HUES64 (cell line): ENCODE results near the gene ZNF358.
A peak's percentile ranks its signal among the peaks of the same experiment; 100 is the strongest.

Experiments
- H3K27ac ChIP-seq: 2 replicates; pipeline ENCODE4 v1.7.0; 2013; ENCODE audit warnings: low read depth, low read length, inconsistent platforms
- H3K27me3 ChIP-seq: 2 replicates; pipeline ENCODE4 v1.6.1; 2013; ENCODE audit warnings: mild to moderate bottlenecking, low read length; ENCODE audit not compliant: insufficient read depth
- H3K36me3 ChIP-seq: 2 replicates; pipeline ENCODE4 v1.6.1; 2013; ENCODE audit warnings: mild to moderate bottlenecking, low read length; ENCODE audit not compliant: insufficient read depth
- H3K4me1 ChIP-seq: 2 replicates; pipeline ENCODE4 v1.6.1; 2013; ENCODE audit warnings: mild to moderate bottlenecking, low read length, moderate library complexity; ENCODE audit not compliant: insufficient read depth
- H3K4me3 ChIP-seq: 2 replicates; pipeline ENCODE4 v1.5.1; 2013; ENCODE audit warnings: mild to moderate bottlenecking, low read length, moderate library complexity
- H3K9ac ChIP-seq: 2 replicates; pipeline ENCODE4 v1.6.1; 2013; ENCODE audit warnings: mild to moderate bottlenecking, low read depth, low read length
- H3K9me3 ChIP-seq: 2 replicates; pipeline ENCODE4 v1.6.1; 2013; ENCODE audit warnings: low read depth, low read length; ENCODE audit not compliant: insufficient read depth
- WGBS: fragments of 150-250, 120-280 bp; methylation state at CpG from one replicate; pipeline ENCODE4 v1.1.7; 2013; ENCODE audit warnings: missing lambda C conversion rate; 5-methylcytosine and 5-hydroxymethylcytosine counted together

ZNF358 gene

DNA sequence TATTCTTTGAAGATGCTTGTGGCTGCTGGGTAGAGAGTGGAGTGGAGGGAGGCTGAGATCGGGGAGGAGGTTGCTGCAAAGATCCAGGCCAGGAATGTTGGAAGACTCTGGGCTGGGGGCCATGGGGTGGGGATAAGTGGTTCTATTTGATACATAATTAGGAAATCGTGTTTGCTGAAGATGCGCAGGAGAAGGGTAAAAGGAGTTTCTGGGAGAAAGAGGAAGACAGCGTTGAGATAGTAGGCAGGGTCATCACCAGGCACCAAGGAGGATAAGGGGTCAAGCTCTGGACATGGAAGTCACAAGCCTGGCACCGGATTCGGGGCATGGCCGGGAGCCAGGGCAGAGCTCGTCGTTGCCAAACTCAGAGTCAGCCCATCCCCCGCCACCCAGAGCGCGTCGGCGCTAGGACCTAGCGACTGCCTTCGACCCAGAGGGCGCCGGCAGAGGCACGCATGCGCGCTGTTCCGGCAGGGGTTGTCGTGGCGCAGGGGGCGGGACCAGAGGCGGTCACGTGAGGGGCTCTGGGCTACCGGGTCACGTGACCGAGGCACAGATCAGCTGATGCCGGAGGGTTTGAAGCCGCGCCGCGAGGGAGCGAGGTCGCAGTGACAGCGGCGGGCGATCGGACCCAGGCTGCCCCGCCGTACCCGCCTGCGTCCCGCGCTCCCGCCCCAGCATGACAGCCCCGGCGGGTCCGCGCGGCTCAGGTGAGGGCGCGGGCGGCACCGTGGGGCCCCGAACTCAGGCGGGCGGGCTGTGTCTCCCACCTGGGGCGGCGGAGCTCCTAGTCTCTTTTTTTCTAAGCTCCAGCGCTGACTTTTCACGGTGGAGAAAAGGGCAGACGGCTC lies 6.4 kb downstream of the ZNF358 start, which contains the start of gene MCOLN1:
Gene MCOLN1 (plus strand): TSS at position 553 of the 851 bp plus-strand sequence. CDS start 127 bp downstream, at position 680.
- H3K27ac ChIP-seq, result no peak within 1 kb of the TSS
- peak within 1 kb of the TSS; percentile 52 for H3K9ac ChIP-seq
- WGBS, result under 1% methylated on average over 65 of the region's 65 CpGs
- peak within 1 kb of the TSS; percentile 69 for H3K4me3 ChIP-seq
- H3K9me3 ChIP-seq, result no peaks in the 10 kb centered on the region
- H3K27me3 ChIP-seq, result no peaks in the 10 kb centered on the region
- 0 out of 2 replicates have a peak, but pooled peaks cover 4% of the 10 kb centered on the region for H3K4me1 ChIP-seq
- peaks cover 18% of the 10 kb centered on the region; the same call in 1 of the 2 replicates for H3K36me3 ChIP-seq

DNA sequence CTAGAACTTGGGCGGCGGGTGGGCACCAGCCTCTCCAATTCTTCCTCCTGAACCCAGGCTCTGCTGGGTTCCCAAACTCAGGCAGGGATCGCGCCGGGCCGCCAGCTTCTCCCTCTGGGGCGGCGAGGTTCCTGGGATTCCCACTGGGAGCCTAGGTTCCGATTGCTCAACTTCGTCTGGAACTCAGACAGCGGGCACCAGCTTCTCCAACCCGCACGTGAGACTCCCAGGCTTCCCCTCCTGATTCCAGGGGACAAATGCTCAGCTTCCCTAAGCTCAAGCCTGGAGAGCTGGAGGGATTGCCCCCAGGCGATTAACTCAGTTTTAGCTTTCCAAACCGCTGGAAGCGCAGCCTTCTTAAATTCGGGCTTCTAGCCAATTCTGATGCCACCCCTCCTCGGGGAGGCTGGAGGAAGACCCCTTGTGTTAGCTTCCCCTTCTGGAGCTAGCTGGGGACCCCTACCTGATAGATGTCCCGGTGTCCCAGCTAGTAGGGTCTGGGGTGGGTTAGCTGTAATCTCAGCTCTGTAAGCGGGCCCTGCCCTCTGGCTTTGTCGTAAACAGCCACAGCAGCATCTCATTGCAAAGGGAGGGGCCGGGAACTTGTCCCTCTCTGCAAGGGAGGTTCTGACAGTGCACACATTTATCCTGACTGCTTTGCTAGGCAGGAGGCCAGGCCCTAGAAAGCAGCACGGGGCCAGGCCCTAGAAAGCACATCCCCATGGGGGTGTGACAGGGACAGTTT lies 7.2 kb downstream of the ZNF358 start:
- Histone ChIP-seq H3K27me3 (no peaks in the 10 kb centered on the region), H3K4me1 (0 out of 2 replicates have a peak, but pooled peaks cover 4% of the 10 kb centered on the region), H3K9ac (peak overlapping the region; percentile 52), H3K36me3 (peaks cover 18% of the 10 kb centered on the region; the same call in 1 of the 2 replicates), H3K4me3 (peak overlapping the region; percentile 69), H3K9me3 (no peaks in the 10 kb centered on the region), H3K27ac (no peak overlapping the region)
- 14% methylated on average over 23 of the region's 23 CpGs for WGBS

DNA sequence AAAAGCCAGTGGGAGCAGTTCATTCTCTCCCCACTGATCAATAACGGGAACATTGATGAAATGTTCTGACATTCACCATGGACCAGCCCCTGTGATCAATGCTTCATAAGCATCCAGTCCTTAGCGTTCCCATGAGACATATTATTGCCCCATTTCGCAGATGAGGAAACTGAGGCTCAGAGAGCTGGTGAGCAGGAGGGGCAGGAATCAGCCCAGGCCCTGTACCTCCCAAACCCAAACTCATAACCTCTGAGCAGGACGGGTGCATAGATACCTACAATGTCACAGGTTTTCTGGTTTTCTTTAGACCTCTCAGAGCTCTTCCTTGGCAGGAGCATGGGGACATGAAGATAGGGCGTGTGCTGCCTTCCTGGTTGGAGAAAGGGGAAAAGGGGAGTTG lies 8.6 kb downstream of the ZNF358 start:
- Histone ChIP-seq H3K27me3 (no peaks in the 10 kb centered on the region), H3K9ac (no peak overlapping the region), H3K4me3 (no peak overlapping the region), H3K4me1 (0 out of 2 replicates have a peak, but pooled peaks cover 4% of the 10 kb centered on the region), H3K9me3 (no peaks in the 10 kb centered on the region), H3K36me3 (peaks cover 15% of the 10 kb centered on the region; the same call in 1 of the 2 replicates), H3K27ac (no peak overlapping the region)
- WGBS, result 92% methylated on average over 4 of the region's 5 CpGs

DNA sequence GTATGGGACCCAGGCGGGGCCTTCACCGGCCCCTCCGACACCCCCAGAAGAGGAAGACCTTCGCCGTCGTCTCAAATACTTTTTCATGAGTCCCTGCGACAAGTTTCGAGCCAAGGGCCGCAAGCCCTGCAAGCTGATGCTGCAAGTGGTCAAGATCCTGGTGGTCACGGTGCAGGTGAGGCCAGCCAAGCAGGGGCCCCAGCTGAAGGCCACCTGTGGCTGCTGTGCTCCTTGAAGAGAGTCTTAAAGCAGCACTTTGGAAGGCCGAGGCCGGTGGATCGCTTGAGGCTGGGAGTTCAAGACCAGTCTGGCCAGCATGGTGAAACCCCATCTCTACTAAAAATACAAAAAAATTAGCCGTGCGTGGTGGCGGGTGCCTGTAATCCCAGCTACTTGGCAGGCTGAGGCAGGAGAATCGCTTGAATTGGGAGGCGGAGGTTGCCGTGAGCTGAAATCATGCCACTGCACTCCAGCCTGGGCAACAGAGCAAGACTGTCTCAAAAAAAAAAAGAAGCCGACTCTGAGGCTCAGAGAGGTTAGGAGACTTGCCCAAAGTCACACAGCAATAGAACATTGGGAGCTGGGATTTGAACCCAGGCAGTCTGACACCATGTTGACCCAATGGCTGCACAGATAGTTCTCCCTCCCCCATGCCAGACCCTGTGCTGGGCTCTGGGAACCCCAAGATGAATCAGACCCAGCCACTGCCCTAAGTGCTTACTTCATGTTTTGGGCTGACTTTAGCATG lies 9.3 kb downstream of the ZNF358 start:
- no peak overlapping the region for H3K27ac ChIP-seq
- H3K27me3 ChIP-seq, result no peaks in the 10 kb centered on the region
- peaks cover 12% of the 10 kb centered on the region; the same call in 1 of the 2 replicates for H3K36me3 ChIP-seq
- H3K4me3 ChIP-seq, result no peak overlapping the region
- H3K9me3 ChIP-seq, result no peaks in the 10 kb centered on the region
- 0 out of 2 replicates have a peak, but pooled peaks cover 4% of the 10 kb centered on the region for H3K4me1 ChIP-seq
- WGBS, result 96% methylated on average over 20 of the region's 20 CpGs
- H3K9ac ChIP-seq, result no peak overlapping the region

DNA sequence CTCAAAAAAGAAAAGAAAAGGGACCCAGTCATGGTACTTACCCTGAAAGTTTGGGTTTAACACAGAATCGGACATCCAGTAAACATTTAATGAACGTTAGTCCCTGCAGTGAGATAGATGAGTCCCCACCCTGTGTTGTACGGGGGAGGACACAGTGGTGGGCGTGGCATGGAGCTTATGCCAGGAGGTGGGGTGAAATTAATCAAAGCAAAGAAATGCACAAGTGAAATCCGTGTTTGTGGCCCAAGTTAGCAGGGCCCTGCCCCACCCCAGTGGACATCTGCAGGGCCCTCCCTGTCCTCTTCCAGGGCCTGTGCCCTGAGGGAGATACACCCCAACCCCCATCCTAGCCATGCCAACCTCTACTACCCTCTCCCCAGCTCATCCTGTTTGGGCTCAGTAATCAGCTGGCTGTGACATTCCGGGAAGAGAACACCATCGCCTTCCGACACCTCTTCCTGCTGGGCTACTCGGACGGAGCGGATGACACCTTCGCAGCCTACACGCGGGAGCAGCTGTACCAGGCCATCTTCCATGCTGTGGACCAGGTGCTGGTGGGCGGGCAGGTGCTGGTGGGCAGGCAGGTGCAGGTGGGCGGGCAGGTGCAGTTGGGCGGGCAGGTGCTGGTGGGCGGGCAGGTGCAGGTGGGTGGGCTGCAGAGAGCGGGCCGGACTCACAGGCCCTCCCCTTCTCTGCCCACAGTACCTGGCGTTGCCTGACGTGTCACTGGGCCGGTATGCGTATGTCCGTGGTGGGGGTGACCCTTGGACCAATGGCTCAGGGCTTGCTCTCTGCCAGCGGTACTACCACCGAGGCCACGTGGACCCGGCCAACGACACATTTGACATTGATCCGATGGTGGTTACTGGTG lies 10.4 kb downstream of the ZNF358 start:
- H3K27me3 ChIP-seq, result no peaks in the 10 kb centered on the region
- no peak overlapping the region for H3K9ac ChIP-seq
- no peak overlapping the region for H3K27ac ChIP-seq
- WGBS, result 95% methylated on average over 31 of the region's 31 CpGs
- peaks cover 12% of the 10 kb centered on the region; the same call in 1 of the 2 replicates for H3K36me3 ChIP-seq
- H3K4me1 ChIP-seq, result 0 out of 2 replicates have a peak, but pooled peaks cover 4% of the 10 kb centered on the region
- H3K4me3 ChIP-seq, result no peak overlapping the region
- H3K9me3 ChIP-seq, result no peaks in the 10 kb centered on the region

DNA sequence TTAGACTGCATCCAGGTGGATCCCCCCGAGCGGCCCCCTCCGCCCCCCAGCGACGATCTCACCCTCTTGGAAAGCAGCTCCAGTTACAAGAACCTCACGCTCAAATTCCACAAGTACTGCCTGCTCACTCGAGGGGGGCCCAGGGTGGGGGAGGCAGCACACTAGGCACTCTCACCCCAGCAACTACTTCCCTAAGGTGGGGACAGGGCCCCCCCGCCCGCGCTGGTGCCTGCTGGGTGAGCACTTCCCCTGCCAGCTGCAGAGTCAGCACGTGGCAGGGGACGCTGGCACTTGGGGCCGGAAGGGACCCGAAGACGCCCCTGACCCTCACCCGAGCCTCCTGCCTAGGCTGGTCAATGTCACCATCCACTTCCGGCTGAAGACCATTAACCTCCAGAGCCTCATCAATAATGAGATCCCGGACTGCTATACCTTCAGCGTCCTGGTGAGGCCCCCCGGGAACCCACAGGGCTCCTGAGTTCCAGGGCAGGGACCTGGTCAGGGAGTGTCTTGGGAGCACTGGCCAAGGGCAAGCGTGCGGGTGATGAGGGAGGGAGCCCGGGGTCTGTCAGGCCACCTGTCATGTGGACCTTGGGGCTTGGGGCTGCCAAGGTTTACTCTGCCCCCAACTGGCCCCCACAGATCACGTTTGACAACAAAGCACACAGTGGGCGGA lies 11.8 kb downstream of the ZNF358 start:
- 93% methylated on average over 25 of the region's 25 CpGs for WGBS
- H3K9me3 ChIP-seq, result no peaks in the 10 kb centered on the region
- H3K4me1 ChIP-seq, result 0 out of 2 replicates have a peak, but pooled peaks cover 4% of the 10 kb centered on the region
- H3K9ac ChIP-seq, result no peak overlapping the region
- no peaks in the 10 kb centered on the region for H3K27me3 ChIP-seq
- no peak overlapping the region for H3K27ac ChIP-seq
- no peak overlapping the region for H3K4me3 ChIP-seq
- peaks cover 15% of the 10 kb centered on the region; the same call in 1 of the 2 replicates for H3K36me3 ChIP-seq

DNA sequence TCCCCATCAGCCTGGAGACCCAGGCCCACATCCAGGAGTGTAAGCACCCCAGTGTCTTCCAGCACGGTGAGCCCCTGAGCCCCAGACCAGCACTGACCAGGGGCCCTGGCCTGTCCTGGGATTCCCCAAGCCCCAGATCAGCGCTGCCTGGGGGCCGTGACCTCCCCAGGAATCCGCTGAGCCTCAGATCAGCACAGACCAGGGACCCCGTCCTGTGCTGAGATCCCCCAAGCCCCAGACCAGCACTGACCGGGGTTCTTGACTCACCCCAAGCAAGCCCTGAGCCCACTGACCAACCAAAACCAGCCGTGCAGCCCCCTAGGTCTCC lies 12.3 kb downstream of the ZNF358 start:
- WGBS, result 95% methylated on average over 7 of the region's 7 CpGs
- peaks cover 15% of the 10 kb centered on the region; the same call in 1 of the 2 replicates for H3K36me3 ChIP-seq
- no peaks in the 10 kb centered on the region for H3K9me3 ChIP-seq
- no peak overlapping the region for H3K9ac ChIP-seq
- H3K4me1 ChIP-seq, result 0 out of 2 replicates have a peak, but pooled peaks cover 2% of the 10 kb centered on the region
- no peaks in the 10 kb centered on the region for H3K27me3 ChIP-seq
- H3K4me3 ChIP-seq, result no peak overlapping the region
- no peak overlapping the region for H3K27ac ChIP-seq

DNA sequence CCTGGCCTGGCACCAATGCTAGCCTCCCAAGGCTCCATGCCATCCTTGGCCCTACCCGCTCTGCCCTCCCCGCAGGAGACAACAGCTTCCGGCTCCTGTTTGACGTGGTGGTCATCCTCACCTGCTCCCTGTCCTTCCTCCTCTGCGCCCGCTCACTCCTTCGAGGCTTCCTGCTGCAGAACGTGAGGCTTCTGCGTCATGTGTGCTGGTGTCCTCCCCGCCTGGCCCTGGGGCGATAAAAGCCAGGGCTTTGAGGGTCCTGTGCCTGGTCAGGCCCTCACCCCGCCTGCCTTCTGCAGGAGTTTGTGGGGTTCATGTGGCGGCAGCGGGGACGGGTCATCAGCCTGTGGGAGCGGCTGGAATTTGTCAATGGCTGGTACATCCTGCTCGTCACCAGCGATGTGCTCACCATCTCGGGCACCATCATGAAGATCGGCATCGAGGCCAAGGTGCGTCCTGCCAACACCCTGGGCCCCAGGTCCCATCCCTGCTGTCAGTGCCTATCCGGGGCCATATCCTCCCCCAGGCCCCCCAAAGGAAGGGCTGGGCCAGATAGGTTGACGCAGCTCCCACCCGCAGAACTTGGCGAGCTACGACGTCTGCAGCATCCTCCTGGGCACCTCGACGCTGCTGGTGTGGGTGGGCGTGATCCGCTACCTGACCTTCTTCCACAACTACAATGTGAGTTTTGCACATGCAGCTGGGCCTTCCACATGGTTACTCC lies 12.8 kb downstream of the ZNF358 start:
- H3K4me3 ChIP-seq, result no peak overlapping the region
- peaks cover 15% of the 10 kb centered on the region; the same call in 1 of the 2 replicates for H3K36me3 ChIP-seq
- no peaks in the 10 kb centered on the region for H3K4me1 ChIP-seq
- H3K27me3 ChIP-seq, result no peaks in the 10 kb centered on the region
- 94% methylated on average over 32 of the region's 32 CpGs for WGBS
- no peak overlapping the region for H3K9ac ChIP-seq
- no peaks in the 10 kb centered on the region for H3K9me3 ChIP-seq
- H3K27ac ChIP-seq, result no peak overlapping the region

DNA sequence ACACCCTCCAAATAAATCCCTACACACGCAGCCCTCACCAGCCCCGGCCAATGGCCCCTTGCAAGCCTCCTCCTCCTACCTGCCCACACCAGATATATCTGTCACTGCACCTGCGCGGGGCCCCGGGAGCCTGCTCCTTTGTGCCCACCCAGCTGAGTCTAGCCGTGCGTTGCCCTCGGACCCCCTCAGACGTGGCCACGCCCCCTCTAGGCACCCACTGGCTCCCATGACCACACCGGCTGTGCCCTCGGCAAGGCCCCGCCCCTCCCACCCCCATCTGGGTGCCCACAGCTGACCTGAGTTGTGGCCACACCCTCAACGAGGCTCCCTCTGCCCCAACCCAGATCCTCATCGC lies 13.3 kb downstream of the ZNF358 start:
- H3K9ac ChIP-seq, result no peak overlapping the region
- H3K4me3 ChIP-seq, result no peak overlapping the region
- WGBS, result 91% methylated on average over 15 of the region's 15 CpGs
- no peak overlapping the region for H3K27ac ChIP-seq
- no peaks in the 10 kb centered on the region for H3K4me1 ChIP-seq
- H3K9me3 ChIP-seq, result no peaks in the 10 kb centered on the region
- H3K36me3 ChIP-seq, result peaks cover 15% of the 10 kb centered on the region; the same call in 1 of the 2 replicates
- no peaks in the 10 kb centered on the region for H3K27me3 ChIP-seq
